GM12801 (cell line): Measurements from ENCODE around the gene ZBTB12.

Experiments
- CTCF ChIP-seq: IDR thresholded peaks from one replicate; pipeline ENCODE4 v1.5.1; 2011; ENCODE audit warnings: control low read depth; ENCODE audit not compliant: insufficient read length; ENCODE audit errors: extremely low read depth

Gene ZBTB12

DNA sequence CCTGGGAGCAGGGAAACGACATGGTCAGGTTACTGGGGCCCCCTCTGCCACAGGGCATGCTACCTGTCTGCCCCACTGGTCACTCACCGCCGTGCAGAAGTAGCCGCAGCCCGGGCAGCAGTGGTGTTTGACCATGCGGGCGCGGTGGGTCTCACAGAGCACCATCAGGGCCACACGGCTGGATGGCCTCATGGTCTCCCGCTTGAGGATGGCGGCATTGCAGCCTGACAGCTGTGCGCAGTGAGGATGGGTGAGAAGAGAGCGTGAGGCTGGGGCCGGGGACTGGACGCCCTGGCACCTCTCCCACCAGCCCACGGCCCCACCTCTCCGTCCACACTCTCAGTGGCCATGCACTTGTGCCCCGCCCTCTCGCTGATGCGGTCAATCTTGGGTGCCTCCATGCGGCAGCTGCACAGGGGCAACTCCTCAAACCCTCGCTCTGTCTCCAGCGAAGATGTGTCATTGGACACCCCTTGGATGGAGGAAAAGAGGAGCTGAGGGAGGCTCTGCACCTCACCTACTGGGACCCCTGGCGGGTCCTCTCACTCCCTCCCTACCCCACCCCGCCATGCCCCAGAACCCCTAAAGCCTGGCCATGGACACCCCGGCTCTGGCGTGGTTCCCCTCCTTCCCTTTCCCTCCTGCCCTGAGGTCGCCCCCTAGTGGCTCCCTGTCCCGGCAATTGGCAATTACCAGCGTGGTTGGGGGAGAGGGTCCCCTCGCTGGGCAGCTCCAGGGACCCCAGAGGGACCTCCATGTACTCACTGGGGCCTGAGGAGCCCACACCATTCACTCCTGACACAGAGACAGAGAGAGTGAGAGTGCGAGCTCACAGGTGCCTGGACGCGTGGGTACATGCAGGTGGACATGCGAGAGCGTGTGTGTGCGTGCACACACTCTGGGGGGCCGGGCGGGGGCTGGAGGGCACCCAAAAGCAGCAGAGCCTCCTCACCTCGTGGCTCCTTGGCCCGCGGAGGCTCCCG, 13.3 kb downstream of the ZBTB12 start:
- no peak for TF ChIP-seq CTCF

DNA sequence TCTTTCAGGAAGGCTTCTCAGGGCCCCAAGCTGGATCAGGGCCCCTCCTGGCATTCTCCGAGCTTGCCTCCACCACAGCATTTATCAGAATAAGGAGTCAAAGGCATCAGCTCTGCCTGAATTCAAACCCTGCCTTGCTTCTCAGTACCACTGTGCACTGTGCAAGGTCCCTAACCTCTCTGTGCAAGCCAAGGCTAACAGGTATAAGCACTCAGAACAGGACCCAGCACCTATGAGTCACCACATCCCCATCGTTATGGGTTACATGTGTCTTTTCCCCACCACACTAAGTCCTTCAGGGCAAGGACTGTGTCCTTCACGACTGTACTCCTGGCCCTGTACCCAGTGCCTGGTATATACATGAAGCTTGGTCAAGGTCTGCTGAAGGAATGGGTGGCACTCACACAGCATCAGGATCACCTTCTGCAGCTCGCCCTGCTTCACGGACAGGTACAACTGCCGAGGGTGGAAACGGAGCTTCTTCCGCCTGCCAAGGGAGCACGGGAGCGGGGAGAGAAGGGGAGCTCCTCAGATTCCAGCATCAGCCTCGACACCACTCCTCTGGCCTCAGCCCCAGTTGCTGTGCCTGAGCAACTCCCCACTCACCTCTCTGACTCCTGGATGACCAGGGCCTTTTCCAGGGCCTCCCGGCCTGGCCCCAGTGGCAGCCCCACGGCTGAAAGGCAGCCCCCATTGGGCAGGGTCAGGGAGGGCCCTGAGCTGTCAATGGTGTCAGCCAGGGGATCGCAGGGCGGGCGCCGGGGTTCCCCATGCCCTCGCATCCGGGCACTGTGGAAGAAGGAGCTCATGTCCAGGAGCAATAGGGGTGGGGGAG, 14.5 kb downstream of the ZBTB12 start:
- TF ChIP-seq CTCF = no peak

GRCh38 chr6:31886541-31886991, 15.3 kb downstream of the ZBTB12 start:
- no peak for TF ChIP-seq CTCF

DNA sequence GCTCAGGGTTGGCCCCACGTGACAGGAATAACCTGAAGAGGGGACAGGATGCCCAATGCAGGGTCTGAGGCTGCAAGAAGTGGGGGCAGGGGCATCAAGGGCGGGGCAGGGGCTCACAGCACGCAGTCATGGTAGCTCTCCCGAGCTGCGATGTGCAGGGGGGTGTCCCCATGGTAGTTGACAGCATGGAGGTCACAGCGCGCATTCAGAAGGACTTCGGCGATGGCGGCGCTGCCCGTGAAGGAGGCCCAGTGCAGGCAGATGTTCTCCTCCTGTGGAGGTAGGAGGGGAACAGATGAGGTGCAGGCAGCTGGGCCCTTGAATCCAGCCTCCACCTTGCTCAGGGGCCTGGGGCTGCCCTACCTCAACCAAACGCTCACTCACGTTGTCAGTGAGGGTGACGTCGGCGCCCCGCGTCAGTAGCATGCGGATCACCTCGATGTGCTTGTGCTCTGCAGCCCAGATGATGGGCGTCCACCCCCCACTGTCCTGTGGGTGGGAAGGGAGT, 17.3 kb downstream of the ZBTB12 start:
- TF ChIP-seq CTCF = no peak

DNA sequence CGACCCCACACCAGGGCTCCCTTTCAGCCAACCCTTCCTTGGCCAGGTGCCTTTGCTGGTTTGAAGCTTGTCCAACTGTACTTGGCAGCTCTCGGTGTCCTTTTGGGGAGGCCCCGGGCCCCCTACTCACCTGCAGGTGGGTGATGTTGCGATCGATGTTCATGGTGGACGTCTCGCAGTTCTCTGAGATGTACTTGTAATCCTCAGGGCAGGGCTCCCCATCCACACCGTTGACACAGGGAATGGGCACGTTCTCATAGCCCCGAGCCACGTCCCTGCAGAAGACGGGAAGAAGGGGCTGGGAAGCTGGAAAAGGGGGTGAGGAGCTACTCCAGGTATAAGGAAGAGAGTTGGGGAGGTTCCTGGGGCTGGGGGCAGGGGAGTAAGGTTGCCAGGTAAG, 18.2 kb downstream of the ZBTB12 start:
- TF ChIP-seq CTCF = no peak

GRCh38 chr6:31882344-31882743, 19.5 kb downstream of the ZBTB12 start:
- TF ChIP-seq CTCF = no peak

DNA sequence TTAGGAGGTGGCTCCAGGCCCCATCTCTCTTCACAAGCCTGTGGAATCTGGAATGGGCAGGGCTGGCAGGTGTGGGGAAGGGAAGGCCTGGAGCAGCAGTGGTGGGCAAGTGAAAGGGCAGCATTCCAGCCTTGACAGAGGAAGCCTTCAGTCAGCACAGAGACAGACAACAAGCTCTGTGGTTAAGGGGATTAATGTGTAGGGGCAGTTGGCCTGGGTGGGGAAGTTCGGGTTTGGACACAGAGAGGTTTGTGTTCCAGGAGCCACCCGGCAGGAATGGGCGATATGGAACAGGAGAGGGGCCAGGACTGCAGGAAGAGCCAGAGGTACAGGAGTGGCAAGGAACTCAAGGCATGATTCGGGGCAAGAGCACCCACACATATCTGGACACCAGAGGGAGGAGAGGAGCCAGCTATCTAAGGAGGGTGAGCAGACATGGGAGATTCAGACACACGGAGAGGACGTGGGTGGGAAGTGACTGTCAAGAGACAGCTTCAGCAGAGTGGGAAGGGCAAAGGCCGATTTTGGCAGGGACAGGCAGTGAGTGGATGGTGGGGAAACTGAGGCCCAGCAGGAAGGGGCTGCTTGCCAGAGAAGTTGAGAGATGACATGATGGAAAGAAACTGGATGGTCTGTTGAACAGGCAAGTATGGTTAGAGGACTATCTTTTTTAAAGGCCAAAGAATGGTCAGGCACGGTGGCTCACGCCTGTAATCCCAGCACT, 20.6 kb downstream of the ZBTB12 start:
- no peak for TF ChIP-seq CTCF
